Measurements from ENCODE around the gene GPAT3. TPM values are rescaled to one million over a fixed set of nuclear protein-coding genes. Genes with fewer than 3 reads are reported as not detected.

The GPAT3 gene
- total RNA-seq, 1 experiment from 2014 or later: 4.4 TPM

GRCh38 chr4:83561381-83561780 lies 25.5 kb downstream of the GPAT3 start:
- DNase-seq: peak; percentile 60
- intact Hi-C loops (cut with micrococcal nuclease; ENCODE audit: unreplicated experiment): no loop called here
- no peak overlapping the region for H3K4me3 Mint-ChIP-seq (ENCODE audit: low read depth, unreplicated experiment)
- H3K4me1 Mint-ChIP-seq (ENCODE audit: low read depth, unreplicated experiment): peaks cover 45% of the 10 kb centered on the region
- CTCF ChIA-PET: no interaction called here
- no peak for TF ChIP-seq CTCF (IDR thresholded peaks at IDR 0.05; ENCODE audit: unreplicated experiment)
- H3K27ac Mint-ChIP-seq (ENCODE audit: unreplicated experiment): peak overlapping the region; percentile 79
- no peaks in the 10 kb centered on the region for H3K27me3 Mint-ChIP-seq (ENCODE audit: unreplicated experiment)
- H3K9me3 Mint-ChIP-seq (ENCODE audit: low read depth, unreplicated experiment): no peaks in the 10 kb centered on the region
- no TSS peak for BruUV-seq (replicated peaks)
- no peaks in the 10 kb centered on the region for H3K36me3 Mint-ChIP-seq (ENCODE audit: insufficient read depth, unreplicated experiment)

GRCh38 chr4:83563998-83564397 lies 28.1 kb downstream of the GPAT3 start:
- Mint-ChIP-seq H3K36me3 (ENCODE audit: insufficient read depth, unreplicated experiment) (no peaks in the 10 kb centered on the region), H3K9me3 (ENCODE audit: low read depth, unreplicated experiment) (no peaks in the 10 kb centered on the region), H3K4me1 (ENCODE audit: low read depth, unreplicated experiment) (peaks cover 28% of the 10 kb centered on the region), H3K4me3 (ENCODE audit: low read depth, unreplicated experiment) (no peak overlapping the region), H3K27ac (ENCODE audit: unreplicated experiment) (no peak overlapping the region), H3K27me3 (ENCODE audit: unreplicated experiment) (no peaks in the 10 kb centered on the region)
- BruUV-seq (replicated peaks): no TSS peak
- TF ChIP-seq CTCF (IDR thresholded peaks at IDR 0.05; ENCODE audit: unreplicated experiment): no peak
- CTCF ChIA-PET: no interaction called here
- intact Hi-C loops (cut with micrococcal nuclease; ENCODE audit: unreplicated experiment): no loop called here
- no peak for DNase-seq

DNA sequence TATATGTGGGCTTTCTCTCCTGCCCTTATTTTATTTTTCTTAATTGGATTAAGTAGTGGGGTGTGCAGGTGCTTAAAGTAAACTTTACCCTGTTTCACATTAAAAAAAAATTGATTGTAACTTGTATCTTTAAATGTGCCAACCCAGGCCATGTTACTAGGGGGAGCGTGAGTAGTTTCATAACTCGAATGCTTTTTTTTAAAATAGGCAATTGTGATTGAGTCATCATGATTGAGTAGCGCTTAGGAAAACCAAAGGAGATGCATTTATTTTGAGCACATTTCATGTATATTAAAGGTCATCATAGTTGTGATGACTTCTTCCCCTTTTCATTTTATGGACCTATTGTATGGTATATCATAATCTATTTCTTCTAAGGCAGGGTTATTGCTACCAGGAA lies 32.2 kb downstream of the GPAT3 start:
- CTCF ChIA-PET: no interaction called here
- no peaks in the 10 kb centered on the region for H3K36me3 Mint-ChIP-seq (ENCODE audit: insufficient read depth, unreplicated experiment)
- DNase-seq: no peak
- no peaks in the 10 kb centered on the region for H3K9me3 Mint-ChIP-seq (ENCODE audit: low read depth, unreplicated experiment)
- intact Hi-C loops (cut with micrococcal nuclease; ENCODE audit: unreplicated experiment): no loop called here
- no peak overlapping the region for H3K4me3 Mint-ChIP-seq (ENCODE audit: low read depth, unreplicated experiment)
- BruUV-seq (replicated peaks): no TSS peak
- no peak for TF ChIP-seq CTCF (IDR thresholded peaks at IDR 0.05; ENCODE audit: unreplicated experiment)
- peaks cover 17% of the 10 kb centered on the region for H3K4me1 Mint-ChIP-seq (ENCODE audit: low read depth, unreplicated experiment)
- H3K27ac Mint-ChIP-seq (ENCODE audit: unreplicated experiment): no peak overlapping the region
- no peaks in the 10 kb centered on the region for H3K27me3 Mint-ChIP-seq (ENCODE audit: unreplicated experiment)

DNA sequence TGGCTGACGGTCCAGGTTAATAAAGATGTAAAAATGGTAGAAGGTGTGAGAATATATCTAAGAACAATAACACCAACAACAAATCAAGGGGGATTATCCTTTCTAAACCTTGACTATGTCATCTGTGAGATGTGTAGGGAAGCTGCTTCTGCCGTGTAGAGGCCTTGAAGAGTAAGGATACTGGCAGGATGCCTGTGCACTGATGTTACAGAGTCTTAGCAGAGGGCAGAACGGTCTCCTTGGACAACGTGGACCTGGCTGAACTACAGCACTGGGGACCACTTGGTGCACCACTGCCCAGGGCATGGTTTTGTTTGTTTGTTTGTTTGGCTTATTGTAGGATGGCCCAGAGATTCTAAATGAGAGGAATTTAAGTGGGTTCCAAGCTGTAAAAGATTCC lies 33.5 kb downstream of the GPAT3 start:
- no peaks in the 10 kb centered on the region for H3K27me3 Mint-ChIP-seq (ENCODE audit: unreplicated experiment)
- no peaks in the 10 kb centered on the region for H3K36me3 Mint-ChIP-seq (ENCODE audit: insufficient read depth, unreplicated experiment)
- H3K9me3 Mint-ChIP-seq (ENCODE audit: low read depth, unreplicated experiment): no peaks in the 10 kb centered on the region
- no peak overlapping the region for H3K4me3 Mint-ChIP-seq (ENCODE audit: low read depth, unreplicated experiment)
- H3K4me1 Mint-ChIP-seq (ENCODE audit: low read depth, unreplicated experiment): peaks cover 17% of the 10 kb centered on the region
- intact Hi-C loops (cut with micrococcal nuclease; ENCODE audit: unreplicated experiment): no loop called here
- no peak for TF ChIP-seq CTCF (IDR thresholded peaks at IDR 0.05; ENCODE audit: unreplicated experiment)
- H3K27ac Mint-ChIP-seq (ENCODE audit: unreplicated experiment): peak overlapping the region; percentile 19
- CTCF ChIA-PET: no interaction called here
- BruUV-seq (replicated peaks): no TSS peak
- DNase-seq: no peak
